OCI-LY3 (cell line): ENCODE data around the gene OR4M2.
"Not testable (repeated sequence)": the region's sequence is repeated elsewhere in the genome, so short reads cannot be mapped to it uniquely, and the experiment has no call there.

ENCODE experiments used
- CTCF ChIP-seq: fragments of 200-600, 300-600 bp; sonication (generic); IDR thresholded peaks from 2 replicates; pipeline ENCODE4 v1.5.1; 2014; ENCODE audit warnings: antibody characterized with exemption, low read length, low read depth
- EZH2phosphoT487 ChIP-seq: fragments of 200-600 bp; shearing (Covaris generic); IDR thresholded peaks from 2 replicates; pipeline ENCODE4 v1.6.1; 2018; ENCODE audit warnings: antibody characterized with exemption, mixed run types, low read depth

- not testable (repeated sequence) for TF ChIP-seq CTCF, EZH2phosphoT487
These were observed 41.7 kb downstream of the OR4M2 start for GRCh38 chr15:22122033-22122432.
